GM23338 (cell line): ENCODE results near the gene DNAJC4. TPM values are rescaled to one million over a fixed set of nuclear protein-coding genes. Genes with fewer than 3 reads are reported as not detected.
A peak's percentile ranks its signal among the peaks of the same experiment; 100 is the strongest.

Source experiments
- ATAC-seq: fragments of 200-7000 bp; cut with Tn5 transposase; 3 replicates; pipeline ENCODE4 v1.9.1; 2020
- DNase-seq: peaks from one replicate; pipeline ENCODE4 v3.0.0-alpha.2; 2015; ENCODE audit warnings: low spot score
- H2AFZ ChIP-seq: fragments of 200-600 bp; sonication (generic); 2 replicates; pipeline ENCODE4 v1.8.0; 2016; ENCODE audit warnings: antibody characterized with exemption, mild to moderate bottlenecking, moderate library complexity
- H3F3A ChIP-seq: fragments of 200-600 bp; sonication (generic); replicated peaks from 2 replicates; pipeline ENCODE4 v1.8.0; 2017; ENCODE audit warnings: antibody characterized with exemption, mixed run types, low read depth
- H3K27ac ChIP-seq: fragments of 200-600 bp; sonication (generic); 2 replicates; pipeline ENCODE4 v1.6.1; 2016; ENCODE audit warnings: low read depth
- H3K27me3 ChIP-seq: fragments of 200-600 bp; sonication (generic); 2 replicates; pipeline ENCODE4 v1.8.0; 2016; ENCODE audit warnings: mild to moderate bottlenecking, mixed run types, moderate library complexity; ENCODE audit not compliant: insufficient read depth
- H3K36me3 ChIP-seq: fragments of 200-600 bp; sonication (generic); 2 replicates; pipeline ENCODE4 v1.8.0; 2016; ENCODE audit warnings: mild to moderate bottlenecking; ENCODE audit not compliant: insufficient read depth
- H3K4me1 ChIP-seq: fragments of 200-600 bp; sonication (generic); 2 replicates; pipeline ENCODE4 v1.8.0; 2016; ENCODE audit warnings: mild to moderate bottlenecking, moderate library complexity; ENCODE audit not compliant: insufficient read depth
- H3K4me2 ChIP-seq: fragments of 200-600 bp; sonication (generic); 2 replicates; pipeline ENCODE4 v1.7.1; 2017; ENCODE audit warnings: mixed run types
- H3K4me3 ChIP-seq: fragments of 200-600 bp; sonication (generic); 2 replicates; pipeline ENCODE4 v1.6.1; 2016; ENCODE audit warnings: mixed run types
- H3K79me2 ChIP-seq: fragments of 200-600 bp; sonication (generic); replicated peaks from 2 replicates; pipeline ENCODE4 v1.8.0; 2017; ENCODE audit warnings: mild to moderate bottlenecking; ENCODE audit not compliant: insufficient read depth
- H3K9me2 ChIP-seq: fragments of 200-600 bp; sonication (generic); 2 replicates; pipeline ENCODE4 v1.8.0; 2017; ENCODE audit not compliant: insufficient read depth
- H4K20me1 ChIP-seq: fragments of 200-600 bp; sonication (generic); replicated peaks from 2 replicates; pipeline ENCODE4 v1.8.0; 2017; ENCODE audit warnings: mild to moderate bottlenecking; ENCODE audit not compliant: insufficient read depth
- H3K27ac Mint-ChIP-seq: 2 replicates; pipeline ENCODE4 v1.8.0; 2020; ENCODE audit warnings: inconsistent platforms, mild to moderate bottlenecking, moderate library complexity, mixed read lengths
- H3K27me3 Mint-ChIP-seq: 3 replicates; pipeline ENCODE4 v1.8.0; 2022; ENCODE audit warnings: low read depth, mild to moderate bottlenecking, moderate library complexity, mixed read lengths, inconsistent platforms; ENCODE audit not compliant: insufficient read depth, poor library complexity
- H3K36me3 Mint-ChIP-seq: 3 replicates; pipeline ENCODE4 v1.8.0; 2021; ENCODE audit warnings: low read depth, mild to moderate bottlenecking, inconsistent platforms, moderate library complexity, mixed read lengths
- H3K4me1 Mint-ChIP-seq: 3 replicates; pipeline ENCODE4 v1.8.0; 2020; ENCODE audit warnings: mild to moderate bottlenecking, inconsistent platforms, mixed read lengths
- H3K4me3 Mint-ChIP-seq: 3 replicates; pipeline ENCODE4 v1.8.0; 2021; ENCODE audit warnings: moderate library complexity, mild to moderate bottlenecking, inconsistent platforms, mixed read lengths
- H3K9me3 Mint-ChIP-seq: 3 replicates; pipeline ENCODE4 v1.8.0; 2020; ENCODE audit warnings: moderate library complexity, mild to moderate bottlenecking, inconsistent platforms, mixed read lengths
- CREB1 ChIP-seq: fragments of 250-450 bp; sonication (Bioruptor Pico); IDR thresholded peaks from 2 replicates; pipeline ENCODE4 v1.5.0; 2020; ENCODE audit warnings: low read depth, mild to moderate bottlenecking, moderate library complexity
- EZH2 ChIP-seq: fragments of 200-600 bp; sonication (generic); IDR thresholded peaks from one replicate; pipeline ENCODE4 v1.8.0; 2017; ENCODE audit warnings: antibody characterized with exemption, mild to moderate bottlenecking, low read depth; ENCODE audit not compliant: unreplicated experiment
- EZH2phosphoT487 ChIP-seq: fragments of 200-600 bp; sonication (generic); IDR thresholded peaks from one replicate; pipeline ENCODE4 v1.8.1; 2018; ENCODE audit warnings: antibody characterized with exemption; ENCODE audit not compliant: unreplicated experiment
- NANOG ChIP-seq: IDR thresholded peaks from 2 replicates; pipeline ENCODE4 v1.6.1; 2016; ENCODE audit warnings: antibody characterized with exemption, borderline replicate concordance
- POLR2AphosphoS5 ChIP-seq: IDR thresholded peaks from 2 replicates; pipeline ENCODE4 v1.6.1; 2016; ENCODE audit warnings: antibody characterized with exemption, low read depth
- STAT1 ChIP-seq: IDR thresholded peaks from one replicate; pipeline ENCODE4 v1.6.1; 2016; ENCODE audit warnings: antibody characterized with exemption; ENCODE audit not compliant: unreplicated experiment
- polyA plus RNA-seq: library from polyadenylated mRNA; unstranded; fragments of >200 nt; fragmentation: Nextera tagmentation; extraction: Ambion mirVana; gene quantifications from 2 replicates; pipeline ENCODE4 v1.2.1, GENCODE V29; 2016
- total RNA-seq: library from RNA; depleted of rRNA; stranded (reverse); fragments of >200 nt; shearing (Covaris generic); gene quantifications from 2 replicates; pipeline ENCODE4 v1.2.3, GENCODE V29; 2014
- TF ChIP-seq, protein P1 (sequence below): fragments of 250-450 bp; sonication (Bioruptor Pico); IDR thresholded peaks from 2 replicates; pipeline ENCODE4 v1.5.0; 2020; ENCODE audit warnings: mild to moderate bottlenecking, moderate library complexity

Gene DNAJC4
- total and polyA plus RNA-seq, 2 experiments from 2014 or later = 10.5 to 34.4 TPM

- TF ChIP-seq, protein P1, sequence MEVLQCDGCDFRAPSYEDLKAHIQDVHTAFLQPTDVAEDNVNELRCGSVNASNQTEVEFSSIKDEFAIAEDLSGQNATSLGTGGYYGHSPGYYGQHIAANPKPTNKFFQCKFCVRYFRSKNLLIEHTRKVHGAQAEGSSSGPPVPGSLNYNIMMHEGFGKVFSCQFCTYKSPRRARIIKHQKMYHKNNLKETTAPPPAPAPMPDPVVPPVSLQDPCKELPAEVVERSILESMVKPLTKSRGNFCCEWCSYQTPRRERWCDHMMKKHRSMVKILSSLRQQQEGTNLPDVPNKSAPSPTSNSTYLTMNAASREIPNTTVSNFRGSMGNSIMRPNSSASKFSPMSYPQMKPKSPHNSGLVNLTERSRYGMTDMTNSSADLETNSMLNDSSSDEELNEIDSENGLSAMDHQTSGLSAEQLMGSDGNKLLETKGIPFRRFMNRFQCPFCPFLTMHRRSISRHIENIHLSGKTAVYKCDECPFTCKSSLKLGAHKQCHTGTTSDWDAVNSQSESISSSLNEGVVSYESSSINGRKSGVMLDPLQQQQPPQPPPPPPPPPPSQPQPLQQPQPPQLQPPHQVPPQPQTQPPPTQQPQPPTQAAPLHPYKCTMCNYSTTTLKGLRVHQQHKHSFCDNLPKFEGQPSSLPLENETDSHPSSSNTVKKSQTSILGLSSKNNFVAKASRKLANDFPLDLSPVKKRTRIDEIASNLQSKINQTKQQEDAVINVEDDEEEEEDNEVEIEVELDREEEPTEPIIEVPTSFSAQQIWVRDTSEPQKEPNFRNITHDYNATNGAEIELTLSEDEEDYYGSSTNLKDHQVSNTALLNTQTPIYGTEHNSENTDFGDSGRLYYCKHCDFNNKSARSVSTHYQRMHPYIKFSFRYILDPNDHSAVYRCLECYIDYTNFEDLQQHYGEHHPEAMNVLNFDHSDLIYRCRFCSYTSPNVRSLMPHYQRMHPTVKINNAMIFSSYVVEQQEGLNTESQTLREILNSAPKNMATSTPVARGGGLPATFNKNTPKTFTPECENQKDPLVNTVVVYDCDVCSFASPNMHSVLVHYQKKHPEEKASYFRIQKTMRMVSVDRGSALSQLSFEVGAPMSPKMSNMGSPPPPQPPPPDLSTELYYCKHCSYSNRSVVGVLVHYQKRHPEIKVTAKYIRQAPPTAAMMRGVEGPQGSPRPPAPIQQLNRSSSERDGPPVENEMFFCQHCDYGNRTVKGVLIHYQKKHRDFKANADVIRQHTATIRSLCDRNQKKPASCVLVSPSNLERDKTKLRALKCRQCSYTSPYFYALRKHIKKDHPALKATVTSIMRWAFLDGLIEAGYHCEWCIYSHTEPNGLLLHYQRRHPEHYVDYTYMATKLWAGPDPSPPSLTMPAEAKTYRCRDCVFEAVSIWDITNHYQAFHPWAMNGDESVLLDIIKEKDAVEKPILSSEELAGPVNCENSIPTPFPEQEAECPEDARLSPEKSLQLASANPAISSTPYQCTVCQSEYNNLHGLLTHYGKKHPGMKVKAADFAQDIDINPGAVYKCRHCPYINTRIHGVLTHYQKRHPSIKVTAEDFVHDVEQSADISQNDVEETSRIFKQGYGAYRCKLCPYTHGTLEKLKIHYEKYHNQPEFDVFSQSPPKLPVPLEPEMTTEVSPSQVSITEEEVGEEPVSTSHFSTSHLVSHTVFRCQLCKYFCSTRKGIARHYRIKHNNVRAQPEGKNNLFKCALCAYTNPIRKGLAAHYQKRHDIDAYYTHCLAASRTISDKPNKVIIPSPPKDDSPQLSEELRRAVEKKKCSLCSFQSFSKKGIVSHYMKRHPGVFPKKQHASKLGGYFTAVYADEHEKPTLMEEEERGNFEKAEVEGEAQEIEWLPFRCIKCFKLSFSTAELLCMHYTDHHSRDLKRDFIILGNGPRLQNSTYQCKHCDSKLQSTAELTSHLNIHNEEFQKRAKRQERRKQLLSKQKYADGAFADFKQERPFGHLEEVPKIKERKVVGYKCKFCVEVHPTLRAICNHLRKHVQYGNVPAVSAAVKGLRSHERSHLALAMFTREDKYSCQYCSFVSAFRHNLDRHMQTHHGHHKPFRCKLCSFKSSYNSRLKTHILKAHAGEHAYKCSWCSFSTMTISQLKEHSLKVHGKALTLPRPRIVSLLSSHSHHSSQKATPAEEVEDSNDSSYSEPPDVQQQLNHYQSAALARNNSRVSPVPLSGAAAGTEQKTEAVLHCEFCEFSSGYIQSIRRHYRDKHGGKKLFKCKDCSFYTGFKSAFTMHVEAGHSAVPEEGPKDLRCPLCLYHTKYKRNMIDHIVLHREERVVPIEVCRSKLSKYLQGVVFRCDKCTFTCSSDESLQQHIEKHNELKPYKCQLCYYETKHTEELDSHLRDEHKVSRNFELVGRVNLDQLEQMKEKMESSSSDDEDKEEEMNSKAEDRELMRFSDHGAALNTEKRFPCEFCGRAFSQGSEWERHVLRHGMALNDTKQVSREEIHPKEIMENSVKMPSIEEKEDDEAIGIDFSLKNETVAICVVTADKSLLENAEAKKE (CRISPR knock-in tag) = no peak
- no peak for TF ChIP-seq STAT1
These were observed 38.7 kb downstream of the DNAJC4 start (continued) for GRCh38 chr11:64268893-64269539.

- Mint-ChIP-seq H3K27me3 (peaks cover 23% of the 10 kb centered on the region), H3K4me1 (peaks cover 24% of the 10 kb centered on the region), H3K36me3 (peaks cover 26% of the 10 kb centered on the region), H3K27ac (peak overlapping the region; percentile 99), H3K4me3 (peak overlapping the region; percentile 94), H3K9me3 (peaks cover 3% of the 10 kb centered on the region; the same call in 2 of the 3 replicates)
- Histone ChIP-seq H4K20me1 (no peaks in the 10 kb centered on the region), H3K27me3 (no peaks in the 10 kb centered on the region), H3K27ac (peak overlapping the region; percentile 95), H3K36me3 (no peaks in the 10 kb centered on the region), H3K9me2 (no peaks in the 10 kb centered on the region), H2AFZ (no peak overlapping the region), H3F3A (peaks cover 29% of the 10 kb centered on the region), H3K4me3 (peak overlapping the region; percentile 80), H3K4me1 (peaks cover 11% of the 10 kb centered on the region; the same call in 1 of the 2 replicates), H3K4me2 (peak overlapping the region; percentile 97), H3K79me2 (no peaks in the 10 kb centered on the region)
- DNase-seq (peak; percentile 100), ATAC-seq (peak; percentile 81)
- TF ChIP-seq CREB1 (CRISPR knock-in tag) = peak; percentile 60; the same call in 1 of the 2 replicates
- no peak for TF ChIP-seq NANOG
- TF ChIP-seq, protein P1 (CRISPR knock-in tag) = no peak
- TF ChIP-seq STAT1 = no peak
- no peak for TF ChIP-seq EZH2
- peak; percentile 81 for TF ChIP-seq POLR2AphosphoS5
- no peak for TF ChIP-seq EZH2phosphoT487
These were observed 39.3 kb downstream of the DNAJC4 start for GRCh38 chr11:64269540-64270220.
